NCI-H82 treated with DMSO at 0.1 percent for 48 hours (cell line): ENCODE measurements around the gene BICC1.

Source experiments
- DNase-seq: peaks from one replicate; lab custom pipeline; 2025; ENCODE audit not compliant: unreplicated experiment; lab: John Stamatoyannopoulos, UW

The BICC1 gene

GRCh38 chr10:58556516-58557165 is 44.0 kb downstream of the BICC1 start:
- DNase-seq = no peak

GRCh38 chr10:58557714-58558113 is 45.0 kb downstream of the BICC1 start:
- no peak for DNase-seq

- no peak for DNase-seq
Measured at GRCh38 chr10:58560068-58560467, 47.4 kb downstream of the BICC1 start.

- peak; percentile 62 for DNase-seq
Measured at GRCh38 chr10:58565271-58565670, 52.6 kb downstream of the BICC1 start.

GRCh38 chr10:58567652-58568051 is 55.0 kb downstream of the BICC1 start:
- no peak for DNase-seq

GRCh38 chr10:58568428-58568935 is 55.8 kb downstream of the BICC1 start:
- no peak for DNase-seq

- DNase-seq = no peak
Measured at GRCh38 chr10:58570307-58570723, 57.6 kb downstream of the BICC1 start.

- no peak for DNase-seq
Measured at GRCh38 chr10:58570979-58571378, 58.3 kb downstream of the BICC1 start.

GRCh38 chr10:58573144-58573543 is 60.5 kb downstream of the BICC1 start:
- DNase-seq = peak; percentile 88

- no peak for DNase-seq
Measured at GRCh38 chr10:58574058-58574457, 61.4 kb downstream of the BICC1 start.

GRCh38 chr10:58575491-58575890 is 62.8 kb downstream of the BICC1 start:
- DNase-seq = no peak

- no peak for DNase-seq
Measured at GRCh38 chr10:58576751-58577436, 64.2 kb downstream of the BICC1 start.

GRCh38 chr10:58577437-58577777 is 64.7 kb downstream of the BICC1 start:
- DNase-seq = no peak

- no peak for DNase-seq
Measured at GRCh38 chr10:58578366-58578765, 65.7 kb downstream of the BICC1 start.

GRCh38 chr10:58579011-58579655 is 66.5 kb downstream of the BICC1 start:
- no peak for DNase-seq

GRCh38 chr10:58582045-58582444 is 69.4 kb downstream of the BICC1 start:
- DNase-seq = no peak

- no peak for DNase-seq
Measured at GRCh38 chr10:58585435-58585834, 72.8 kb downstream of the BICC1 start.

GRCh38 chr10:58586282-58587245 is 73.9 kb downstream of the BICC1 start:
- DNase-seq = no peak

GRCh38 chr10:58587676-58588075 is 75.0 kb downstream of the BICC1 start:
- no peak for DNase-seq

GRCh38 chr10:58588673-58589265 is 76.1 kb downstream of the BICC1 start:
- DNase-seq = no peak
